ENCODE results near the gene ZNF440.
"Not testable (repeated sequence)": the region's sequence is repeated elsewhere in the genome, so short reads cannot be mapped to it uniquely, and the experiment has no call there.

Gene ZNF440

GRCh38 chr19:11828957-11829876, 15.1 kb downstream of the ZNF440 start:
- not testable (repeated sequence) for DNase-seq

DNA sequence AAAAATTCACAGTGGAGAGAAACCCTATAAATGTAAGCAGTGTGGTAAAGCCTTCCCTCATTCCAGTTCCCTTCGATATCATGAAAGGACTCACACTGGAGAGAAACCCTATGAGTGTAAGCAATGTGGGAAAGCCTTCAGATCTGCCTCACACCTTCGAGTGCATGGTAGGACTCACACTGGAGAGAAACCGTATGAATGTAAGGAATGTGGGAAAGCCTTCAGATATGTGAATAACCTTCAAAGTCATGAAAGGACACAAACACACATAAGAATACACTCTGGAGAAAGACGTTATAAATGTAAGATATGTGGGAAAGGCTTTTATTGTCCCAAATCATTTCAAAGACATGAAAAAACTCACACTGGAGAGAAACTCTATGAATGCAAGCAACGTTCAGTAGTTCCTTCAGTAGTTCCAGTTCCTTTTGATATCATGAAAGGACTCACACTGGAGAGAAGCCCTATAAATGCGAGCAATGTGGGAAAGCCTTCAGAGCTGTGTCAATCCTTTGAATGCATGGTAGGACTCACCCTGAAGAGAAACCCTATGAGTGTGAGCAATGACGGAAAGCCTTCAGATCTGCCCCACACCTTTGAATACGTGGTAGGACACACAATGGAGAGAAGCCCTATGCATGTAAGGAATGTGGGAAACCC, 18.3 kb downstream of the ZNF440 start:
- DNase-seq = no peak

DNA sequence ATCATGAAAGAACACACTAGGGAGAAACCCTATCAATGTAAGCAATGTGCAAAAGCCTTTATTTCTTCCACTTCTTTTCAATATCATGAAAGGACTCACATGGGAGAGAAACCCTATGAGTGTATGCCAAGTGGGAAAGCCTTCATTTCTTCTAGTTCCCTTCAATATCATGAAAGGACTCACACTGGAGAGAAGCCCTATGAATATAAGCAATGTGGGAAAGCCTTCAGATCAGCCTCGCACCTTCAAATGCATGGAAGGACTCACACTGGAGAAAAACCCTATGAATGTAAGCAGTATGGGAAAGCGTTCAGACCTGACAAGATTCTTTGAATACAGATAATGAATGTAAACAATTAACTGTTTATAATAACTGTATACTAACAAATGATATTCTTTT, 19.5 kb downstream of the ZNF440 start:
- no peak for DNase-seq

DNA sequence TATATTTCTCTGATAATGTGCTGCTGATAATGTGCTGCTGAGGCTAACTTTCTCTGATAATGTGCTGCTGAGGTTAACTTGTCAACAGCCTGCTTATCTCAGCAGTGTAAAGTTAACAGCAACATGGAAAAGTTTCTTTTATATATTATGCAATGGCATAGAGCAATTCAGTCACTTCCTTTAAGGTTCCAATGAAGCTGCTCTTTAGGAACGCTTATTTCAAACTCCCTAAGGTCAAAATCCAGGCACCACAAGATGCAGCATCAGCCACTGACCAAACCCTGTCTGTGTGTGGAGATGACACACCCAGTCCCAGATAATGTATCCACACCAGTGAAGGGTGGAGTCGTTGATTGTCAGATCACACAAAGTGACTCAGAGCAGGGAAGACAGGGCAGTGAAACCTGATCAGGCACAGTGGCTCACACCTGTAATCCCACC, 21.6 kb downstream of the ZNF440 start:
- not testable (repeated sequence) for DNase-seq

- no peak for DNase-seq
Observed at GRCh38 chr19:11843722-11844121, 29.6 kb downstream of the ZNF440 start.

GRCh38 chr19:11847615-11848014, 33.5 kb downstream of the ZNF440 start:
- DNase-seq = not testable (repeated sequence)

DNA sequence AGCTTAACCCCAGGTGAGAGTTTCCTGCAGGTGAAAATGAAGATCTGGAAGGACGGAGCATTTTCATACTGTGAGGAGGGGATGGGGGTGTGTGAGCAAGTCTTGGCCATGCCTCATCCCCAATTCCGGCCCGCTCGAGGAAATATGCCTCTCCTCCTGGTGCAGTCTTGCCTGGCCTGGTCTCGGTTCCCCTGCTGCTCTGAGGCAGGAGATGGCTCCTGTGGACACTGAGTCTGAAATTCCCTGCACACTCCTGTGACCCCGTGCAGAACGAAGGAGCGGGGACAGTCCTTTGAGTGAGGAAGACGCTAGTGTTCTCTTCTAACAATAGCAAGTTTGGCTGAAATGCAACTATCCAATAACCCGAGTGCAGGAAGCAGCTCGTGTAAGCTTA, 34.1 kb downstream of the ZNF440 start:
- DNase-seq = peak; percentile 0

GRCh38 chr19:11848594-11849469, 34.8 kb downstream of the ZNF440 start, which contains the start of gene ZNF439:
TSS of gene ZNF439 (plus strand) at chr19:11848726. CDS start at chr19:11848868, 142 bp downstream.
- DNase-seq = peak; percentile 78

DNA sequence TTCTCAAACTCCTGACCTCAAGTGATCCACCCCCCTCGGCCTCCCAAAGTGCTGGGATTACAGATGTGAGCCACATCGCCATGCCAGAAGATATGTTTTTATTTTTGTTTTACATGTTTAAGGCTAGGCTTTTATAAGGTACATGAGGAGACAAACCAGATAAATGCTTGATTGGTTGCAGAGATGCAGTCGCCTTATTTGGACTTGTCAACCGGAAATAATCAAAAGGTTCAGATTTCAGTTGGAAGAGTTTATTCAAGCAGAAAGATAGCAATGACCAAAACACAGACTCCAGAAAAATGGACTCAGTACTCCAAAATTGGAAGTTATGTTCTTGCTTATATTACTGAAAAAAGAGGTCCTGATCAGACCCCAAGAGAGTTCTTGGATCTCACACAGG, 36.2 kb downstream of the ZNF440 start:
- not testable (repeated sequence) for DNase-seq

GRCh38 chr19:11853358-11853757, 39.3 kb downstream of the ZNF440 start:
- no peak for DNase-seq

DNA sequence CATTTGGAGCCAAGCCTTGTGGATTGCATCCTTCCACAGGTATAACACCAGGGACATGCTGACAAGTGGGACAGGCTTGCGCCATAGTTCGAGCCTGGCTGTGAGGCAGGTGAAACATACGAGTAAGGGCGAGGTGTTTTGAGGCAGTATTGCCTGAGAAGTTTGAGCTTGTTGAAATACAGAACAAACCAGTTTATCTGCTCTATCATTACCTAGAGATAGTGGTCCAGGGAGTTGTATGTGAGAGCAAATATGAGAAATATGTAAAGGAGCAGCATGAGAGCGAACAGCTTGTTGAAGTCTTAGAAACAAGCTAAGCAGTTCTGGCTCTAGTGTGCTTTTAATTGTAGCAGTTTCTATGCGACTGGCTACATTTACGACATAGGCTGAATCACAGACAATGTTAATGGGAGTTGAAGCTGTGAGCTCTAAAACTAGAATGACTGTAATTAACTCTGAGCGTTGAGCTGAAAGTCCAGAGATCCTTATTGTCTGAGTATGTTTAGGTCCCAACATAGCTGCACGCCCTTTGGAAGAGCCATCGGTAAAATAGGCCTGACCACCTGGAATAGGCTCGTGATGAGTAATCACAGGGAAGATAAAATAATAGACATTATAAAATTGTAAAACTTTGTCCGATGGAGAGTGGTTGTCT, 42.6 kb downstream of the ZNF440 start:
- DNase-seq = no peak

- no peak for DNase-seq
Observed at GRCh38 chr19:11860721-11861120, 46.6 kb downstream of the ZNF440 start.

- no peak for DNase-seq
Observed at GRCh38 chr19:11861301-11861700, 47.2 kb downstream of the ZNF440 start.

DNA sequence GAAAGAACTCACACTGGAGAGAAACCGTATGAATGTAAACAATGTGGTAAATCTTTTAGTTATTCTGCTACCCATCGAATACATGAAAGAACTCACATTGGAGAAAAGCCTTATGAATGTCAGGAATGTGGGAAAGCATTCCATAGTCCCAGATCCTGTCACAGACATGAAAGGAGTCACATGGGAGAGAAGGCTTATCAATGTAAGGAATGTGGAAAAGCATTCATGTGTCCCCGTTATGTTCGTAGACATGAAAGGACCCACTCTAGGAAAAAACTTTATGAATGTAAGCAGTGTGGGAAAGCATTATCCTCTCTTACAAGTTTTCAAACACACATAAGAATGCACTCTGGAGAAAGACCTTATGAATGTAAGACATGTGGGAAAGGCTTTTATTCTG, 53.7 kb downstream of the ZNF440 start:
- not testable (repeated sequence) for DNase-seq

DNA sequence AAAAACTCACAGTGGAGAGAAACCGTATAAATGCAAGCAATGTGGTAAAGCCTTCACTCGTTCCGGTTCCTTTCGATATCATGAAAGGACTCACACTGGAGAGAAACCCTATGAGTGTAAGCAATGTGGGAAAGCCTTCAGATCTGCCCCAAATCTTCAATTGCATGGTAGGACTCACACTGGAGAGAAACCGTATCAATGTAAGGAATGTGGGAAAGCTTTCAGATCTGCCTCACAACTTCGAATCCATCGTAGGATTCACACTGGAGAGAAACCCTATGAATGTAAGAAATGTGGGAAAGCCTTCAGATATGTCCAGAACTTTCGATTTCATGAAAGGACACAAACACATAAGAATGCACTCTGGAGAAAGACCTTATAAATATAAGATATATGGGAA, 54.1 kb downstream of the ZNF440 start:
- no peak for DNase-seq

- no peak for DNase-seq
Observed at GRCh38 chr19:11872624-11873023, 58.6 kb downstream of the ZNF440 start.

DNA sequence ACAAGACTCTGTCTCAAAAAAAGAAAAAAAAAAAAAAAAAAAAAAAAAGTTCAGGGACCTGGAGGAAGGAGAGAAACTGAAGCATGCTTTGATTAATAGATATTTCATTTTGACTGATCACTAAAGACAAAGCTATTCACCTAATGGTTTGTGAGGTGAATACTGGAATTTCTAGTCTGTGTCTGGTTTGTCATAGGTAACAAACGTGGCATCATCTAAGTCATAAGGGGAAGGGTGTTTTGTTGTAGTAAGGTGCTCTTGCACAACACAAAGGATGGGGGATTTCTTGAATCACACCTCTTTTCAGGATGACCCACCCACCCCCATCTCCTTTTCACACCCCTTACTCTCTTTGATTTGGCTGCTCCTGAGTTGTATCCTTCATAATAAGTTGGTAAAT, 59.7 kb downstream of the ZNF440 start:
- no peak for DNase-seq

- DNase-seq = peak; percentile 36
Observed at GRCh38 chr19:11879687-11880266, 65.7 kb downstream of the ZNF440 start.

DNA sequence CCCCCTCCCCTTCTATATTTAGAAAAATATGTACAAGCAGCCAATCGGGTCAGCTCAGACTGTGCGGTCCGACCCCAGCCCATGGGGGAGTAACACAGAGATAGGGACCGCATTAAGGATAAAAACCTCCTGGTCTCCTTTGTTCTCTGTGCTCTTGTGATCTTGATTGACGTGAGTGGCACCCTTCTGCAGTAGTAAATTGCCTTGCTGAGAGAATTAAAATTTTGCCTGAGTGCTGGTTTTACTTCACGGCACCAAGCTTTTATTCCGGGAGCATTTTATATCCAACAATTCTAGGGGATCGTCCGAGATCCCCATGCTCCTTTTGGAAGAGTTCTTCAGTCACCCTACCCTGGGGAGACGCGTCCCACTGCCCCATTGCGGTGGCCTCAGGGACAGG, 66.5 kb downstream of the ZNF440 start:
- DNase-seq = no peak

DNA sequence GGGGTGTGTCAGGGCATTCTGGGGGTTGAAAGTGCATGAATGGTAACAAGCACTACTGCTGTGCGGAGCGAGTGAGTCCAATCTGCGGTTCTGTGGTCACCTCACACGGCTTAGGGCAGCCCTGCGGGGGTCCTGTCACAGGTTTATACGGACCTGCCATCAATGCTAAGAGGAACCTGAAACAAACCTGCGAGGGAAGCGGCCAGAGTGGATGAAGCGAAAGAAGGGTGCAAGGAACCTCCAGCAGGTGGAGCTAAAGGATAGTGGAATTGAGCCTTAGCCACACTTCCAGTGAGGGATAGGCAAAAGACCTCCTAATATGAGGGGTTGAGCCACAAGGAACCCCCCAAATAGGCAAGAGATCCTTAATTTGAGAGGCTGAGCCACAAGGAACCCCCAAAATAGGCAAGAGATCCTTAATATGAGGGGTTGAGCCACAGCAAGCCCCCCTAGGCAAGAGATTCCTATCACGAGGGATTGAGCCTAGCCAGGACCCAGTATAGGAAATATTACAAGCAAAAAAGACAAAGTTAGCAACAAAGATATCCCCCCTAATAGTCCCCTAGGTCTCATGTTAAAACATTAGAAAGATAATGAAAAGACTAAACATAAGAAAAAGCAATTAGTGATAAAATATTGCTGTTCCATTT, 67.2 kb downstream of the ZNF440 start:
- DNase-seq = peak; percentile 42

DNA sequence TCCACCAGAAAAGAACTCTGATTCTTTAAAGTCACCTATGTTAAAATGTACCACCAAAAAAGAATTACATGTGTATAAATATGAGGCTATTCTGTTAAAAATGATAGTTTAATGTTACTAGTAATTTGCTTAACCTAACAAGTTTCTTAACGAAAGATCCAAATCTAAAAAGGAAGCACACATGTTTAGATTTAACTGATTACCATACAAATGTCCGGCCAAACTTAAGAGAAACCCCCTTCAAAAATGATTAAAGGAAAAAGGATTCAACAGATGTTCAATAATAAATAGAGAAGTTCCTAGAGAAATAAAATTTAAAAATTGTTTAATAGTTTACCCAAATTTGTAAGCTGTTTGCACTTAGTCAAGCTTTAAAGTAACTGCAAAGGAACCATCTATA, 68.5 kb downstream of the ZNF440 start:
- DNase-seq = no peak
